ENCODE measurements around the gene ACTBL2. TPM values are rescaled to one million over a fixed set of nuclear protein-coding genes. Genes with fewer than 3 reads are reported as not detected.

Gene ACTBL2
- polyA plus RNA-seq, 1 of the 3 experiments (the other 2 are of a cell fraction) = 0.99 TPM

DNA sequence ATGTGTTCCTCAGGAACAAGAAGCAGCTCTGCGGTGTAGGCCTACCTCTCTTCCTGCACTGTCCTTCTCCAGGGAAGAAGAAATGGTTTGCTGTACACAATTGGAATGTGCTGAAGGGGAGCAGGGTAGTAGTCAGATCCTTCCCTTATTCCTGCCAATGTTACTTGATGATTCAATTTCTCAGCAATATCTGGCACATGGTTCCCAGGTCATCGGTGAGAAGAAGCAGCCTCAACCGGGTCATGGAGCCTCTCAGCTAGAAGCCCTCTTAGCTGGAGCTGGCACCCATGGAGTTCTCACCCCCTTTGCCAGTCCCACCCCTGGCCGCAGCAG is 36.9 kb downstream of the ACTBL2 start:
- Histone ChIP-seq H3K27me3 (ENCODE audit: insufficient read depth) (no peaks in the 10 kb centered on the region), H3K4me2 (no peak overlapping the region), H4K20me1 (ENCODE audit: insufficient read depth) (no peaks in the 10 kb centered on the region), H3K9me2 (no peaks in the 10 kb centered on the region), H2AFZ (ENCODE audit: low read depth) (no peak overlapping the region), H3K4me1 (ENCODE audit: control insufficient read depth in 1 of 2, insufficient read depth in 2 of 2, low read depth in 1 of 2, low read length in 1 of 2) (peaks cover 3 to 31% of the 10 kb centered on the region in 2 experiments), H3K27ac (ENCODE audit: low read depth in 2 of 2, low read length in 1 of 2) (peak overlapping the region in 1 of 2 experiments; percentile 78; a peak in 2 of 4 replicates), H3K9ac (no peak overlapping the region), H3K36me3 (replicated peaks in 1 of 2; ENCODE audit: control insufficient read depth in 1 of 2, insufficient read depth in 2 of 2, low read length in 1 of 2) (no peaks in the 10 kb centered on the region), H3K9me3 (no peaks in the 10 kb centered on the region), H3F3A (replicated peaks; ENCODE audit: insufficient read depth) (peaks cover 16% of the 10 kb centered on the region), H3K79me2 (ENCODE audit: insufficient read depth) (no peaks in the 10 kb centered on the region), H3K4me3 (ENCODE audit: low read depth in 2 of 2, low read length in 1 of 2) (no peak overlapping the region)
- TF ChIP-seq FOXJ3 (CRISPR knock-in tag; IDR thresholded peaks at IDR 0.05) (no peak), TAF1 (IDR thresholded peaks at IDR 0.05; ENCODE audit: borderline replicate concordance, low read depth, low read length) (no peak), RAD21 (IDR thresholded peaks at IDR 0.05; ENCODE audit: low read length) (no peak), SMC3 (IDR thresholded peaks at IDR 0.05; ENCODE audit: low read depth, low read length) (no peak)
- TF ChIP-seq, protein P1, sequence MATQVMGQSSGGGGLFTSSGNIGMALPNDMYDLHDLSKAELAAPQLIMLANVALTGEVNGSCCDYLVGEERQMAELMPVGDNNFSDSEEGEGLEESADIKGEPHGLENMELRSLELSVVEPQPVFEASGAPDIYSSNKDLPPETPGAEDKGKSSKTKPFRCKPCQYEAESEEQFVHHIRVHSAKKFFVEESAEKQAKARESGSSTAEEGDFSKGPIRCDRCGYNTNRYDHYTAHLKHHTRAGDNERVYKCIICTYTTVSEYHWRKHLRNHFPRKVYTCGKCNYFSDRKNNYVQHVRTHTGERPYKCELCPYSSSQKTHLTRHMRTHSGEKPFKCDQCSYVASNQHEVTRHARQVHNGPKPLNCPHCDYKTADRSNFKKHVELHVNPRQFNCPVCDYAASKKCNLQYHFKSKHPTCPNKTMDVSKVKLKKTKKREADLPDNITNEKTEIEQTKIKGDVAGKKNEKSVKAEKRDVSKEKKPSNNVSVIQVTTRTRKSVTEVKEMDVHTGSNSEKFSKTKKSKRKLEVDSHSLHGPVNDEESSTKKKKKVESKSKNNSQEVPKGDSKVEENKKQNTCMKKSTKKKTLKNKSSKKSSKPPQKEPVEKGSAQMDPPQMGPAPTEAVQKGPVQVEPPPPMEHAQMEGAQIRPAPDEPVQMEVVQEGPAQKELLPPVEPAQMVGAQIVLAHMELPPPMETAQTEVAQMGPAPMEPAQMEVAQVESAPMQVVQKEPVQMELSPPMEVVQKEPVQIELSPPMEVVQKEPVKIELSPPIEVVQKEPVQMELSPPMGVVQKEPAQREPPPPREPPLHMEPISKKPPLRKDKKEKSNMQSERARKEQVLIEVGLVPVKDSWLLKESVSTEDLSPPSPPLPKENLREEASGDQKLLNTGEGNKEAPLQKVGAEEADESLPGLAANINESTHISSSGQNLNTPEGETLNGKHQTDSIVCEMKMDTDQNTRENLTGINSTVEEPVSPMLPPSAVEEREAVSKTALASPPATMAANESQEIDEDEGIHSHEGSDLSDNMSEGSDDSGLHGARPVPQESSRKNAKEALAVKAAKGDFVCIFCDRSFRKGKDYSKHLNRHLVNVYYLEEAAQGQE (IDR thresholded peaks at IDR 0.05; ENCODE audit: low read depth, low read length) = no peak
- TF ChIP-seq, protein P2, sequence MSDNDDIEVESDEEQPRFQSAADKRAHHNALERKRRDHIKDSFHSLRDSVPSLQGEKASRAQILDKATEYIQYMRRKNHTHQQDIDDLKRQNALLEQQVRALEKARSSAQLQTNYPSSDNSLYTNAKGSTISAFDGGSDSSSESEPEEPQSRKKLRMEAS (IDR thresholded peaks at IDR 0.05; ENCODE audit: low read depth) = 0 out of 2 replicates have a peak, but pooled peaks have one; percentile 27
- TF ChIP-seq, protein P3, sequence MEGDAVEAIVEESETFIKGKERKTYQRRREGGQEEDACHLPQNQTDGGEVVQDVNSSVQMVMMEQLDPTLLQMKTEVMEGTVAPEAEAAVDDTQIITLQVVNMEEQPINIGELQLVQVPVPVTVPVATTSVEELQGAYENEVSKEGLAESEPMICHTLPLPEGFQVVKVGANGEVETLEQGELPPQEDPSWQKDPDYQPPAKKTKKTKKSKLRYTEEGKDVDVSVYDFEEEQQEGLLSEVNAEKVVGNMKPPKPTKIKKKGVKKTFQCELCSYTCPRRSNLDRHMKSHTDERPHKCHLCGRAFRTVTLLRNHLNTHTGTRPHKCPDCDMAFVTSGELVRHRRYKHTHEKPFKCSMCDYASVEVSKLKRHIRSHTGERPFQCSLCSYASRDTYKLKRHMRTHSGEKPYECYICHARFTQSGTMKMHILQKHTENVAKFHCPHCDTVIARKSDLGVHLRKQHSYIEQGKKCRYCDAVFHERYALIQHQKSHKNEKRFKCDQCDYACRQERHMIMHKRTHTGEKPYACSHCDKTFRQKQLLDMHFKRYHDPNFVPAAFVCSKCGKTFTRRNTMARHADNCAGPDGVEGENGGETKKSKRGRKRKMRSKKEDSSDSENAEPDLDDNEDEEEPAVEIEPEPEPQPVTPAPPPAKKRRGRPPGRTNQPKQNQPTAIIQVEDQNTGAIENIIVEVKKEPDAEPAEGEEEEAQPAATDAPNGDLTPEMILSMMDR (IDR thresholded peaks at IDR 0.05) = no peak
- TF ChIP-seq, protein P4, sequence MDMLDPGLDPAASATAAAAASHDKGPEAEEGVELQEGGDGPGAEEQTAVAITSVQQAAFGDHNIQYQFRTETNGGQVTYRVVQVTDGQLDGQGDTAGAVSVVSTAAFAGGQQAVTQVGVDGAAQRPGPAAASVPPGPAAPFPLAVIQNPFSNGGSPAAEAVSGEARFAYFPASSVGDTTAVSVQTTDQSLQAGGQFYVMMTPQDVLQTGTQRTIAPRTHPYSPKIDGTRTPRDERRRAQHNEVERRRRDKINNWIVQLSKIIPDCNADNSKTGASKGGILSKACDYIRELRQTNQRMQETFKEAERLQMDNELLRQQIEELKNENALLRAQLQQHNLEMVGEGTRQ (IDR thresholded peaks at IDR 0.05; ENCODE audit: borderline replicate concordance, low read depth, low read length) = no peak
- CTCF ChIA-PET = interaction anchor here (1.1 kb wide), 1 partner anchor 44 kb away, joined by 3 read pairs; no protein-coding TSS in a partner anchor
- 90% methylated on average over 4 of the region's 4 CpGs for WGBS (ENCODE audit: low lambda C conversion rate)
- POLR2A ChIA-PET = no interaction called here
- no peak for DNase-seq
